K562 (cell line): Measurements from ENCODE around the gene CLK3. TPM values are rescaled to one million over a fixed set of nuclear protein-coding genes. Genes with fewer than 3 reads are reported as not detected.
A peak's percentile ranks its signal among the peaks of the same experiment; 100 is the strongest.

ENCODE experiments used
- ATAC-seq: fragments of 200-7000 bp; cut with Tn5 transposase; 3 replicates; pipeline ENCODE4 v1.9.1; 2020; ENCODE audit warnings: moderate library complexity
- BruUV-seq: library from RNA; stranded (reverse); fragments of 400-500 nt; replicated peaks from 2 replicates; lab custom pipeline; 2021; lab: Mats Ljungman, UMichigan
- CTCF ChIA-PET: fragments of 300-600 bp; formaldehyde crosslinking; extraction: SDS; loops from one replicate; lab custom pipeline; 2021; ENCODE audit warnings: low intra/inter-chr PET ratio; lab: Yijun Ruan, JAX
- POLR2A ChIA-PET: fragments of 300-600, 350-650 bp; sonication (Branson Sonifier 250); formaldehyde crosslinking; extraction: SDS; loops from one replicate; lab custom pipeline; 2021; ENCODE audit warnings: antibody characterized with exemption, inconsistent platforms; lab: Yijun Ruan, JAX
- DNase-seq, 4 experiments: peaks; one replicate each; pipeline versions ENCODE4 v3.0.0 to v3.0.0-alpha.2; 2011 to 2018; ENCODE audit warnings: low spot score in 3 of 4, mixed read lengths in 3 of 4; ENCODE audit errors: extremely low read depth in 1 of 4
- FAIRE-seq: peaks from 2 replicates; lab custom pipeline; 2011; peaks lifted over from hg19 to GRCh38; lab: Jason Lieb, UNC
- H2AFZ ChIP-seq: 2 replicates; pipeline ENCODE4 v1.6.0; 2011; ENCODE audit warnings: low read depth, low read length, control low read depth, inconsistent platforms
- H3K27ac ChIP-seq: fragments of 200-600 bp; 3 replicates; pipeline ENCODE4 v1.8.0; 2011; ENCODE audit warnings: low read depth, mild to moderate bottlenecking, control low read depth, inconsistent platforms, low read length, moderate library complexity, mixed read lengths; ENCODE audit errors: extremely low read depth
- H3K27me3 ChIP-seq, 2 experiments: fragments of 300-600 bp in 1 of 2; 2 replicates in 1 of 2; 3 replicates in 1 of 2; pipeline versions ENCODE4 v1.6.0 to v1.8.0; 2011; ENCODE audit warnings: inconsistent platforms in 2 of 2, low read length in 2 of 2, mild to moderate bottlenecking in 1 of 2, mixed read lengths in 1 of 2, moderate library complexity in 1 of 2; ENCODE audit not compliant: control insufficient read depth in 2 of 2, insufficient read depth in 2 of 2
- H3K36me3 ChIP-seq: fragments of 300-600 bp; 3 replicates; pipeline ENCODE4 v1.8.0; 2011; ENCODE audit warnings: mild to moderate bottlenecking, low read length, inconsistent platforms; ENCODE audit not compliant: control insufficient read depth, insufficient read depth
- H3K4me1 ChIP-seq, 2 experiments: fragments of 200-600 bp in 1 of 2; replicated peaks in 1 of 2; 2 replicates in 1 of 2; 3 replicates in 1 of 2; pipeline versions ENCODE4 v1.5.1 to v1.8.0; 2011; ENCODE audit warnings: inconsistent platforms in 2 of 2, low read length in 2 of 2, mild to moderate bottlenecking in 1 of 2, mixed read lengths in 1 of 2, moderate library complexity in 1 of 2; ENCODE audit not compliant: control insufficient read depth in 2 of 2, insufficient read depth in 2 of 2
- H3K4me2 ChIP-seq: 2 replicates; pipeline ENCODE4 v1.6.1; 2011; ENCODE audit warnings: low read length, control low read depth, inconsistent platforms, mixed read lengths; ENCODE audit not compliant: insufficient read depth
- H3K4me3 ChIP-seq: fragments of 200-600 bp; sonication (generic), shearing (Covaris generic); 2 replicates; pipeline ENCODE4 v1.5.1; 2016; ENCODE audit warnings: control low read depth, inconsistent platforms
- H3K79me2 ChIP-seq: fragments of 200-600 bp; 3 replicates; pipeline ENCODE4 v1.8.0; 2011; ENCODE audit warnings: low read length, inconsistent platforms; ENCODE audit not compliant: control insufficient read depth, insufficient read depth
- H3K9ac ChIP-seq, 2 experiments: 2 replicates each; pipeline versions ENCODE4 v1.6.0 to v1.6.1; 2011; ENCODE audit warnings: low read depth in 2 of 2, low read length in 2 of 2, control low read depth in 1 of 2, inconsistent platforms in 1 of 2, mild to moderate bottlenecking in 1 of 2, mixed read lengths in 1 of 2; ENCODE audit not compliant: insufficient read depth in 1 of 2
- H3K9me1 ChIP-seq: one replicate; pipeline ENCODE4 v1.6.0; 2011; ENCODE audit warnings: inconsistent platforms, mild to moderate bottlenecking, low read length, moderate library complexity; ENCODE audit not compliant: control insufficient read depth, insufficient read depth
- H3K9me3 ChIP-seq: replicated peaks from 2 replicates; pipeline ENCODE4 v1.5.1; 2011; ENCODE audit warnings: low read depth, low read length, inconsistent platforms; ENCODE audit not compliant: control insufficient read depth, insufficient read depth
- H4K20me1 ChIP-seq: replicated peaks from 2 replicates; pipeline ENCODE4 v1.6.1; 2011; ENCODE audit warnings: low read length, inconsistent platforms, mixed read lengths; ENCODE audit not compliant: control insufficient read depth, insufficient read depth
- ELK3 ChIP-seq: fragments of 450-650 bp; formaldehyde crosslinking; IDR thresholded peaks from 2 replicates; pipeline ENCODE4 v1.4.0; 2020; ENCODE audit warnings: mild to moderate bottlenecking
- ERF ChIP-seq: fragments of 450-650 bp; formaldehyde crosslinking; IDR thresholded peaks from 2 replicates; pipeline ENCODE4 v1.4.0; 2020; ENCODE audit warnings: mild to moderate bottlenecking, mixed read lengths
- MEF2A ChIP-seq: IDR thresholded peaks from 2 replicates; pipeline ENCODE4 v1.6.1; 2011; ENCODE audit warnings: low read depth, mild to moderate bottlenecking, low read length, moderate library complexity; ENCODE audit not compliant: control insufficient read depth
- SNRNP70 ChIP-seq: fragments of 200-400 bp; formaldehyde crosslinking; optimal IDR thresholded peaks from 2 replicates; pipeline ENCODE3; 2017; ENCODE audit warnings: low read depth, low read length
- ZBED1 ChIP-seq: IDR thresholded peaks from 2 replicates; pipeline ENCODE4 v1.6.1; 2014
- ZNF395 ChIP-seq: fragments of 200-800 bp; sonication (Bioruptor generic); IDR thresholded peaks from 2 replicates; pipeline ENCODE4 v1.6.1; 2017; ENCODE audit warnings: missing genetic modification characterization, missing compliant biosample characterization
- ZNF609 ChIP-seq: sonication (generic); formaldehyde crosslinking; IDR thresholded peaks from 2 replicates; pipeline ENCODE4 v1.8.1; 2023; ENCODE audit warnings: missing genetic modification reagents, mild to moderate bottlenecking, borderline replicate concordance
- WGBS: fragments of 100-300 bp; shearing (Covaris generic); methylation state at CpG from one replicate; pipeline ENCODE4 v1.1.6; 2016; ENCODE audit warnings: low coverage, mixed read lengths; ENCODE audit not compliant: insufficient coverage; ENCODE audit errors: missing lambda C conversion rate; 5-methylcytosine and 5-hydroxymethylcytosine counted together
- in situ Hi-C: fragments of 300-500 bp; cut with MboI; formaldehyde crosslinking; loops from 4 replicates; pipeline ENCODE4 v1.15.0; 2018; ENCODE audit warnings: inconsistent platforms, mixed read lengths
- intact Hi-C: fragments of 100-400 bp; cut with micrococcal nuclease; formaldehyde crosslinking; loops from 2 replicates; pipeline ENCODE4 v1.14.2; 2022
- polyA plus RNA-seq, 8 experiments: library from polyadenylated mRNA; depleted of rRNA in 4 of 8; stranded (reverse) in 5 of 8; unstranded in 3 of 8; fragments of >200 nt; fragmentation: Nextera tagmentation in 2 of 8; fragmentation: Illumina TruSeq in 1 of 8; extraction: Ambion mirVana in 2 of 8; extraction: Trizol in 1 of 8; gene quantifications; 2 replicates each; pipeline versions ENCODE4 v1.2.1 to v1.2.3, GENCODE V29; 2011 to 2014; ENCODE audit warnings: inconsistent platforms in 1 of 8, missing spikeins in 1 of 8
- total RNA-seq, 7 experiments: library from RNA; depleted of rRNA in 6 of 7; stranded (reverse); fragments of >200 nt in 6 of 7; fragmentation: Illumina TruSeq in 2 of 7; extraction: Trizol in 2 of 7; gene quantifications; 2 replicates each; pipeline versions ENCODE4 v1.2.1 to v1.2.3, GENCODE V29; 2011 to 2021; ENCODE audit warnings: low replicate concordance in 1 of 7

The CLK3 gene
- total and polyA plus RNA-seq, 9 of the 15 experiments (the other 6 are each of a cell fraction or from before 2014, with no cell fraction given), result 1.2 to 95.2 (median 51.7) TPM

GRCh38 chr15:74624020-74624602 lies 8.5 kb downstream of the CLK3 start:
- POLR2A ChIA-PET, result interaction anchor here (0.6 to 1.6 kb wide), 6 partner anchors 9 to 485 kb away, joined by 3 to 5 read pairs (median 3); partner anchors contain the start of genes CLK3 and UBL7

GRCh38 chr15:74625693-74626092 lies 10.1 kb downstream of the CLK3 start:
- peaks cover 11% of the 10 kb centered on the region for H3K9me1 ChIP-seq
- ATAC-seq (no peak), FAIRE-seq (no peak), DNase-seq (no peak)
- peaks cover 14% of the 10 kb centered on the region for H3K79me2 ChIP-seq
- no peak overlapping the region for H3K9ac ChIP-seq
- H3K4me2 ChIP-seq, result no peak overlapping the region
- no peak overlapping the region for H2AFZ ChIP-seq
- in situ Hi-C loops (no loop called here), intact Hi-C loops (no loop called here)
- no peak overlapping the region for H3K27ac ChIP-seq
- peaks cover 99% of the 10 kb centered on the region for H3K36me3 ChIP-seq
- H3K4me1 ChIP-seq, result peaks cover 0 to 11% of the 10 kb centered on the region in 2 experiments; a peak in 2 of 5 replicates
- no peaks in the 10 kb centered on the region for H3K27me3 ChIP-seq
- H3K9me3 ChIP-seq, result no peaks in the 10 kb centered on the region
- H4K20me1 ChIP-seq, result peaks cover 25% of the 10 kb centered on the region
- WGBS, result 91% methylated on average over 6 of the region's 6 CpGs
- H3K4me3 ChIP-seq, result no peak overlapping the region
- ChIA-PET POLR2A (interaction anchor here (0.6 to 2.0 kb wide), 4 partner anchors 8 to 145 kb away, joined by 3 to 19 read pairs (median 4); partner anchors contain the start of gene ARID3B), CTCF (no interaction called here)
- BruUV-seq, result no TSS peak
- TF ChIP-seq ELK3 (CRISPR knock-in tag), result no peak
- no peak for TF ChIP-seq ZBED1
- TF ChIP-seq ZNF609 (CRISPR knock-in tag), result no peak
- no peak for TF ChIP-seq SNRNP70
- TF ChIP-seq MEF2A, result no peak
- no peak for TF ChIP-seq ZNF395 (CRISPR knock-in tag)

More at GRCh38 chr15:74624020-74624602, 8.5 kb downstream of the CLK3 start:
- no peak for DNase-seq
- no peak overlapping the region for H3K27ac ChIP-seq
- peaks cover 0 to 18% of the 10 kb centered on the region in 2 experiments; a peak in 2 of 5 replicates for H3K4me1 ChIP-seq
- no TSS peak for BruUV-seq
- no peak for FAIRE-seq
- ATAC-seq, result no peak
- peaks cover 15% of the 10 kb centered on the region for H3K9me1 ChIP-seq
- no peak overlapping the region for H3K4me2 ChIP-seq
- H3K27me3 ChIP-seq, result no peaks in the 10 kb centered on the region
- no peaks in the 10 kb centered on the region for H3K9me3 ChIP-seq
- H3K79me2 ChIP-seq, result peaks cover 25% of the 10 kb centered on the region
- WGBS, result 79% methylated on average over 7 of the region's 7 CpGs
- H3K9ac ChIP-seq, result peak overlapping the region in 1 of 2 experiments; percentile 49; a peak in 1 of 4 replicates
- intact Hi-C loops (no loop called here), in situ Hi-C loops (loop anchor here (5.0 kb wide), 2 partner anchors 172 to 237 kb away; no protein-coding TSS in a partner anchor)
- H3K36me3 ChIP-seq, result peaks cover 100% of the 10 kb centered on the region
- no peak overlapping the region for H3K4me3 ChIP-seq
- no peak for TF ChIP-seq ERF (CRISPR knock-in tag)
- CTCF ChIA-PET, result no interaction called here
- no peak overlapping the region for H2AFZ ChIP-seq
- peaks cover 34% of the 10 kb centered on the region for H4K20me1 ChIP-seq
